LNCAP (cell line): Measurements from ENCODE around the gene CORO1C.

Experiments used
- TF ChIP-seq, protein P1 (sequence below): fragments of 450-650 bp; IDR thresholded peaks from 2 replicates; pipeline ENCODE4 v1.5.1; 2017; ENCODE audit warnings: mild to moderate bottlenecking

The CORO1C gene

DNA sequence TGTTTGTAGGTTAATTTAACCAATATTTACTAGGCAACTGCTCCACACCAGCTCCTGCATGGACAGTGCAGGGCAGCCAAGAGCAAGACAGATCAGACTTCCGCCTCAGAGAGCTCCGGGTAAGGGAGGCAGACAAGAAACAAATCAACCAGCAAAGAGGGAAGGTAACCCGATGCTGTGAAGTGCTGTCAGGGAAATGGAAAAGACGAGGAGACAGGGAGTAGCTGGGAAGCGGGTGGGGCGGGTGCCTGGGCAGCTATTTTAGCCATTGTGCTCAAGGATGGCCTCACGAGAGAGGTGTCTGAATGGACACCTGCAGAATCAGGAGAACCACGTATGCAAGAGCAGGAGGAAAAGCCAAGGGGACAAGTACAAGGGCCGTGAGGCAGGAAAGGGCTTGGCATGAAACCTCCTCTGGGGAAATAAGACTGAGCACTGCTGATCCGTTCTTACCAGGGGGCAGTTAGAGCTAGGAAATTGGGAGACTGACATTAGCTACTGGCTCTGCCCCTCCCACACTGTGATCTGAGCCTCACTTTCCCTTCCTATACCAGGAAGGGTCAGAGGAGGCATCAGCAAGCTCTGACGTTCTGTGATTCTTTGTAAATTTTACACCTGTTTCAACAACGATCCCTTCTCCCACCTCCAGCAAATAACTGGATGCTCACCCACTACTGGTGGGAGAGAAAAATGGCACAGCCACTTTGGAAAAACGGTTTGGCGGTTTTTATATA is 126.9 kb downstream of the CORO1C start:
- TF ChIP-seq, protein P1, sequence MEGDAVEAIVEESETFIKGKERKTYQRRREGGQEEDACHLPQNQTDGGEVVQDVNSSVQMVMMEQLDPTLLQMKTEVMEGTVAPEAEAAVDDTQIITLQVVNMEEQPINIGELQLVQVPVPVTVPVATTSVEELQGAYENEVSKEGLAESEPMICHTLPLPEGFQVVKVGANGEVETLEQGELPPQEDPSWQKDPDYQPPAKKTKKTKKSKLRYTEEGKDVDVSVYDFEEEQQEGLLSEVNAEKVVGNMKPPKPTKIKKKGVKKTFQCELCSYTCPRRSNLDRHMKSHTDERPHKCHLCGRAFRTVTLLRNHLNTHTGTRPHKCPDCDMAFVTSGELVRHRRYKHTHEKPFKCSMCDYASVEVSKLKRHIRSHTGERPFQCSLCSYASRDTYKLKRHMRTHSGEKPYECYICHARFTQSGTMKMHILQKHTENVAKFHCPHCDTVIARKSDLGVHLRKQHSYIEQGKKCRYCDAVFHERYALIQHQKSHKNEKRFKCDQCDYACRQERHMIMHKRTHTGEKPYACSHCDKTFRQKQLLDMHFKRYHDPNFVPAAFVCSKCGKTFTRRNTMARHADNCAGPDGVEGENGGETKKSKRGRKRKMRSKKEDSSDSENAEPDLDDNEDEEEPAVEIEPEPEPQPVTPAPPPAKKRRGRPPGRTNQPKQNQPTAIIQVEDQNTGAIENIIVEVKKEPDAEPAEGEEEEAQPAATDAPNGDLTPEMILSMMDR = no peak

DNA sequence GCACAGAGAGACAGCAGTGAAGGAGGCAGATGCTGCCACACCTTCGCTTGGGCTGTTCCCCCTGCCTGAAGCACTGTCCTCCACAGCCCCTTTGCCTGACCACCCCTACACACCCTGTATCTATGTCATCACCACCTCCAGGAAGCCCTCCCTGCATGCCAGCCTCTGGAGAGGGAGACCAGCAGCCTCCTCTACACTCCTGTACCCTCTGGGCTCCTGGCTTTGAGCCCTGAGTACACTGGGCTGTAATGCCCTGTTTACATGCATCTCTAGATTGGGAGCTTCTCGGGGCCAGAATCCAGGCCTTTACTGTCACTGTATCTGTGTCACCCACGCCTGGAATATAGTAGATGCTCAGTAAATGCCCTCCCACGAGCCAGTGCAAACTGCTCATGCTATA is 127.6 kb downstream of the CORO1C start:
- TF ChIP-seq, protein P1 = no peak

DNA sequence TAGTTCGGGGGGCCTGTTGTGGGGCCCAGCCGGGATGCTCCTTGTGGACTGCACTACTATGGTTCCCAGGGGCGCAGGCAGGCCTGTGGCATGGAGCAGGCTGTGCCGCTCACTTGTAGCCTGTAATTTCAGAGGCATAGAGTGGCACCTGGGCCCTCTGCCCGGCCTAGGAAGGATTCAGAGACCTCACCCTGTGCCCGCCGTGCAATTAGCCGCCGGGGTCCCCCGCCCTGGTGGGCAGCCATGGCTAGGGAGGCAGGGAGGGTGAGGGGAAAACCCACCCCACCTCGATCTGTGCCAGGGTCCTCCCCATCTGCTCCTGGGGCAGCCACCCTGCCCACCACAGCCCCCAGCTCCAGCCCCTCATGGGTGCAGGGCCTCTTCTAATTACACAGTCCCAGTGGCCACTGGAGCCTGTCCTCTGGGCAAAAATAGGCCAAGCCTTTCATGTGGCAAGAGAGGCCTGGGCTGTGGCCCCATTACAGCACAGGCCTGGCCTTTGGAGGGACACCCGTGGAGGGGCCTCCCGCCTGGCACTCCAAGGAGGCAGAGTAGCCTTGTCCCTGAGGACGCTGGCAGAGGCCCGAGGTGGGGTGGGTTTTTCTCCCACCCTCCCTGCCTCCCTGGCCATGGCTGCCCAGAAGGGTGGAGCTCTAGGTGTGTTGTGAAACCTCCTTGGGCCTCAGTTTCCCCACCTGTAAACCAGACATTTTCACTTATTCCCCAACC is 128.2 kb downstream of the CORO1C start:
- TF ChIP-seq, protein P1 = no peak

DNA sequence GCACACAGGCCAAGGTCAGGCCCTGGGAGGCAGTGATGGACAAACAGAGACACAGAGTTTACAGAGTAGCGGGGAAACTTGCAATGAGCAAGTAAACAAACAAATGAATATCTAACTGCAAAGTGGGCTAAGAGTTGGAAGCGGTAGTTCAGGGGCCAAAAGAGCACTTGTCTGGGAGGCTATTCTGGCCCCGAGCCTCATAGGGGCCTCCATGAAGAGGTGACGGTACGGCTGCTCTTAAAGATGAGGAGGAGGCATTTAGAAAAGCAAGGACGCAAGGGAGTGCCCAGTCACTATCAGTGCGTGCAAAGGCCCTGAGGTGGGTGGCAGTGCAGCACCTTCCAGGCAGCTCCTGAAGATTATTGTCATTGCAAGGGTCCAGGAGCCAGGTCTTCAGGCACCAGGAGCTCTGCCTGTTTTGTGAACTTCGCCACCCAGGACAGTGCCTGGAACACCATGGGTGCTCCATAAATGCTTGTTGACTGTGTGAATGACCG is 129.1 kb downstream of the CORO1C start:
- TF ChIP-seq, protein P1 = no peak

DNA sequence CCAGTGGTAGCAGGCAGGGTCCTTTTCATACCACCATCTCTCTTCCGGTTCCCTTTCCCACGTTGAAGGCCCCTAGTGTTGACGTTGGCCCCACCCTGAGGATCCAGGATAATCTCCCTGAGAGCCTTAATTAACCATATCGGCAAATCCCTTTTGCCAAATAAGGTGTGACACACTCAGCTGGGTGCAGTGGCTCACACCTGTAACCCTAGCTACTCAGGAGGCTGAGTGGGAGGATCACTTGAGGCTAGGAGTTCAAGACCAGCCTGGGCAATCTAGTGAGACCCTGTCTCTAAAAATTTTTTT is 130.7 kb downstream of the CORO1C start:
- TF ChIP-seq, protein P1 = no peak

DNA sequence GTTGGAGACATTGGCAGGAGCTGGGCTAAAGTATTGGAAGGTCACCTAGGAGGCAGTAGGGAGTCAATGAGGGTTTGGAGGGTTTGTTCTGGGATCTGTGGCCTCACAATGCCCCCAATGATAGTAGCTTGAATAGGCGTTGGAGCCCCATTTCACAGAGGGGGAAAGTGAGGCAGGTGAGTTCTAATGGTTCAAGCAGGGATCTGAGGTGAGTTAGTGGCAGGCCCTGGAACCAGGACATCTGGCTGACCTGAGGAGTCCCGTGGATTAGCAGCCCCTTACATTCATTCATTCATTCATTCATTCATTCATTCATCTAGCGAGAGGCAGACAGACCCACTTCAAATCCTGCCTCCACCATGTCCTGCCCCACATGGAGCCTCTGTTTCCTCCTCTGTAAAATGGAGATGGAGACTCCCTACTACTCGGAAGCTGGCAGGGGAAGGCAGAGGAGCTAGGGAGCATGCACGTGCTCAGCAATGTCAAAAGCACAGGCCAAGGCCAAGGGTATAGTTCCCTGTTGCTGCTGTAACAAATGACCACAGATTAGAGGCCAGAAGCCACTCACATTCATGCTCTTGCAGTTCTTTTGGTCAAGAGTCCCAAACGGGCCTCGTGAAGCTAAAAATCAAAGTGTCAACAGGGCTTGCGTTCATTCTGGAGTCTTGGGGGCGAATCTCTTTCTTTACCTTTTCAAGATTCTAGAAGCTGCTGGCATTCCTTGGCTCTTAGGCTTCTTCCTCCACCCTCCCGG is 131.2 kb downstream of the CORO1C start:
- TF ChIP-seq, protein P1 = no peak

DNA sequence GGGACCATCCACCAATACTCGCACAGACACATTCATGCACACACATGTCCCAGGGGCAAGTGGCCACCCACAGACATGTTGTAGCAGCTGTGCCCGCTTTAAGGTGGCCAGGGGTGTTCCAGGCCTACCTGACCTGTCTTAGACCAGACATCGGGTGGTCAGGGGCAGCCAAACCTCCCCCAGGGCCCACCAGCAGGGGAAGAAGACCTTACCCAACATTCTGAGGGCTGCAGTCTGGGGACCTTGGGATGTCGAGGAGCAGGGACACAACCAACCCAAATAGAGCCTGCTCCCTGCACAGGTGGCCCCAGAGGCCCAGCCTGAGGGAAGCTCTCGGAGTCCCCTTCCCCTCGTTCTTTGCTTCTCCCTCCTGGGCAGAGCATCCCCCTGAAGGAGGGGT is 131.8 kb downstream of the CORO1C start:
- TF ChIP-seq, protein P1 = no peak
